ENCODE data around the gene CXCL3.

- TF ChIP-seq CTCF (conservative IDR thresholded peaks at IDR 0.05 in 1 of 2, IDR thresholded peaks at IDR 0.05 in 1 of 2; ENCODE audit: low read depth in 1 of 2, low read length in 2 of 2) (no peak), EZH2 (IDR thresholded peaks at IDR 0.05; ENCODE audit: low read length, missing control alignments) (no peak)
These were observed 14.8 kb downstream of the CXCL3 start for GRCh38 chr4:74023709-74024108.
